Endothelial cell of umbilical vein (primary cell): ENCODE data around the gene FRMD4A. TPM values are rescaled to one million over a fixed set of nuclear protein-coding genes. Genes with fewer than 3 reads are reported as not detected.

ENCODE experiments used
- BruUV-seq: library from RNA; stranded (reverse); fragments of 400-500 nt; replicated peaks from 2 replicates; lab custom pipeline; 2021; lab: Mats Ljungman, UMichigan
- CTCF ChIA-PET: fragments of 300-600, 350-600 bp; sonication (Branson Sonifier 250); formaldehyde crosslinking; loops from one replicate; lab custom pipeline; 2021; ENCODE audit warnings: antibody characterized with exemption, inconsistent platforms; lab: Charles Lee
- POLR2A ChIA-PET: fragments of 300-600, 350-600 bp; sonication (Branson Sonifier 250); formaldehyde crosslinking; loops from one replicate; lab custom pipeline; 2021; ENCODE audit warnings: antibody characterized with exemption, inconsistent platforms; lab: Charles Lee
- DNase-seq: peaks from one replicate; pipeline ENCODE4 v3.0.0-alpha.2; 2011; ENCODE audit warnings: low read depth, low spot score
- FAIRE-seq: peaks from 2 replicates; lab custom pipeline; 2011; peaks lifted over from hg19 to GRCh38; lab: Jason Lieb, UNC
- H2AFZ ChIP-seq: 2 replicates; pipeline ENCODE4 v1.6.0; 2012; ENCODE audit warnings: low read depth, low read length, control low read depth, inconsistent platforms
- H3K27ac ChIP-seq: 2 replicates; pipeline ENCODE4 v1.5.1; 2011; ENCODE audit warnings: low read depth, mild to moderate bottlenecking, control low read depth, low read length, moderate library complexity; ENCODE audit not compliant: insufficient read depth
- H3K27me3 ChIP-seq, 2 experiments: 2 replicates each; pipeline versions ENCODE4 v1.6.0 to v1.6.1; 2011; ENCODE audit warnings: low read length in 2 of 2, mixed read lengths in 1 of 2; ENCODE audit not compliant: control insufficient read depth in 2 of 2, insufficient read depth in 2 of 2
- H3K36me3 ChIP-seq, 2 experiments: 2 replicates in 1 of 2; 3 replicates in 1 of 2; pipeline ENCODE4 v1.5.1; 2011; ENCODE audit warnings: low read length in 2 of 2, mild to moderate bottlenecking in 1 of 2, moderate library complexity in 1 of 2; ENCODE audit not compliant: control insufficient read depth in 2 of 2, insufficient read depth in 2 of 2; ENCODE audit errors: extremely low read depth in 1 of 2
- H3K4me1 ChIP-seq: 3 replicates; pipeline ENCODE4 v1.5.1; 2011; ENCODE audit warnings: mild to moderate bottlenecking, low read length; ENCODE audit not compliant: control insufficient read depth, insufficient read depth; ENCODE audit errors: extremely low read depth
- H3K4me2 ChIP-seq: 2 replicates; pipeline ENCODE4 v1.6.1; 2011; ENCODE audit warnings: low read length, control low read depth, mixed read lengths; ENCODE audit not compliant: insufficient read depth
- H3K4me3 ChIP-seq, 3 experiments: fragments of 200-600 bp in 1 of 3; sonication (generic), shearing (Covaris generic) in 1 of 3; replicated peaks in 1 of 3; 2 replicates each; pipeline ENCODE4 v1.5.1; 2011 to 2016; ENCODE audit warnings: control low read depth in 3 of 3, low read length in 3 of 3, mild to moderate bottlenecking in 2 of 3, inconsistent platforms in 1 of 3, low read depth in 1 of 3, moderate library complexity in 1 of 3; ENCODE audit not compliant: insufficient read depth in 1 of 3
- H3K79me2 ChIP-seq: 2 replicates; pipeline ENCODE4 v1.6.0; 2012; ENCODE audit warnings: low read length, inconsistent platforms; ENCODE audit not compliant: control insufficient read depth, insufficient read depth
- H3K9ac ChIP-seq: replicated peaks from 2 replicates; pipeline ENCODE3; 2011; ENCODE audit warnings: low read length, control low read depth; ENCODE audit not compliant: insufficient read depth; ENCODE audit errors: extremely low read depth
- H3K9me1 ChIP-seq: replicated peaks from 3 replicates; pipeline ENCODE4 v1.6.0; 2011; ENCODE audit warnings: mild to moderate bottlenecking, low read length; ENCODE audit not compliant: control insufficient read depth, insufficient read depth; ENCODE audit errors: extremely low read depth
- H3K9me3 ChIP-seq: replicated peaks from 2 replicates; pipeline ENCODE4 v1.5.1; 2012; ENCODE audit warnings: low read length, inconsistent platforms; ENCODE audit not compliant: control insufficient read depth, insufficient read depth
- H4K20me1 ChIP-seq: replicated peaks from 2 replicates; pipeline ENCODE3; 2011; ENCODE audit warnings: mild to moderate bottlenecking, low read length; ENCODE audit not compliant: control insufficient read depth, insufficient read depth; ENCODE audit errors: extremely low read depth
- EZH2 ChIP-seq: IDR thresholded peaks from 2 replicates; pipeline ENCODE4 v1.6.1; 2012; ENCODE audit warnings: borderline replicate concordance, low read depth, mild to moderate bottlenecking, moderate library complexity, low read length, inconsistent platforms; ENCODE audit not compliant: severe bottlenecking
- FOS ChIP-seq: IDR thresholded peaks from 2 replicates; pipeline ENCODE4 v1.6.1; 2011; ENCODE audit warnings: mild to moderate bottlenecking, low read length, moderate library complexity, borderline replicate concordance; ENCODE audit not compliant: insufficient read depth
- GATA2 ChIP-seq: IDR thresholded peaks from 2 replicates; pipeline ENCODE4 v1.7.0; 2011; ENCODE audit warnings: low read depth, mild to moderate bottlenecking, moderate library complexity, mixed read lengths, low read length; ENCODE audit not compliant: insufficient read length, insufficient read depth
- JUN ChIP-seq: IDR thresholded peaks from 2 replicates; pipeline ENCODE4 v1.6.1; 2011; ENCODE audit warnings: borderline replicate concordance, low read depth; ENCODE audit not compliant: insufficient read length, insufficient read depth
- MYC ChIP-seq: IDR thresholded peaks from one replicate; pipeline ENCODE4 v1.6.1; 2011; ENCODE audit warnings: mild to moderate bottlenecking, low read depth, low read length
- POLR2A ChIP-seq: IDR thresholded peaks from 2 replicates; pipeline ENCODE4 v1.6.1; 2012; ENCODE audit warnings: low read depth, mild to moderate bottlenecking, control low read depth, low read length
- POLR2AphosphoS5 ChIP-seq: IDR thresholded peaks from 2 replicates; pipeline ENCODE4 v1.6.1; 2012; ENCODE audit warnings: low read depth, mild to moderate bottlenecking, control low read depth, low read length, moderate library complexity; ENCODE audit not compliant: insufficient read depth
- dilution Hi-C: fragments of 300-500 bp; cut with MboI; formaldehyde crosslinking; loops from one replicate; pipeline ENCODE4 v1.15.0; 2019; ENCODE audit warnings: low sequenced_read_pairs; ENCODE audit not compliant: extremely low pct_ligation_motif_present
- intact Hi-C: fragments of 100-400 bp; cut with micrococcal nuclease; formaldehyde crosslinking; loops from one replicate; pipeline ENCODE4 v1.10.0; 2022
- polyA plus RNA-seq, 4 experiments: library from polyadenylated mRNA; depleted of rRNA in 3 of 4; stranded (reverse) in 3 of 4; unstranded in 1 of 4; fragments of >200 nt; gene quantifications; 2 replicates each; pipeline versions ENCODE4 v1.2.1 to v1.2.3, GENCODE V29; 2011 to 2012; ENCODE audit warnings: missing spikeins in 1 of 4
- total RNA-seq: library from RNA; stranded (reverse); gene quantifications from 2 replicates; pipeline ENCODE4 v1.2.3, GENCODE V29; 2021
- TF ChIP-seq, protein P1 (sequence below): IDR thresholded peaks from 2 replicates; pipeline ENCODE4 v1.6.1; 2011; ENCODE audit not compliant: insufficient read depth, insufficient read length
- TF ChIP-seq, protein P2 (sequence below), 2 donors: IDR thresholded peaks; 1 replicate in 1 of 2; 2 replicates in 1 of 2; pipeline ENCODE4 v1.5.1; 2011; ENCODE audit warnings: low read length in 2 of 2, mild to moderate bottlenecking in 2 of 2, moderate library complexity in 2 of 2, control low read depth in 1 of 2, inconsistent platforms in 1 of 2, low read depth in 1 of 2; ENCODE audit not compliant: insufficient read depth in 1 of 2; ENCODE audit errors: extremely low read depth in 1 of 2

The FRMD4A gene
- total and polyA plus RNA-seq, 2 donors (not counting 3 experiments of a cell fraction or from before 2014, with no cell fraction given) = 123 to 148 TPM

DNA sequence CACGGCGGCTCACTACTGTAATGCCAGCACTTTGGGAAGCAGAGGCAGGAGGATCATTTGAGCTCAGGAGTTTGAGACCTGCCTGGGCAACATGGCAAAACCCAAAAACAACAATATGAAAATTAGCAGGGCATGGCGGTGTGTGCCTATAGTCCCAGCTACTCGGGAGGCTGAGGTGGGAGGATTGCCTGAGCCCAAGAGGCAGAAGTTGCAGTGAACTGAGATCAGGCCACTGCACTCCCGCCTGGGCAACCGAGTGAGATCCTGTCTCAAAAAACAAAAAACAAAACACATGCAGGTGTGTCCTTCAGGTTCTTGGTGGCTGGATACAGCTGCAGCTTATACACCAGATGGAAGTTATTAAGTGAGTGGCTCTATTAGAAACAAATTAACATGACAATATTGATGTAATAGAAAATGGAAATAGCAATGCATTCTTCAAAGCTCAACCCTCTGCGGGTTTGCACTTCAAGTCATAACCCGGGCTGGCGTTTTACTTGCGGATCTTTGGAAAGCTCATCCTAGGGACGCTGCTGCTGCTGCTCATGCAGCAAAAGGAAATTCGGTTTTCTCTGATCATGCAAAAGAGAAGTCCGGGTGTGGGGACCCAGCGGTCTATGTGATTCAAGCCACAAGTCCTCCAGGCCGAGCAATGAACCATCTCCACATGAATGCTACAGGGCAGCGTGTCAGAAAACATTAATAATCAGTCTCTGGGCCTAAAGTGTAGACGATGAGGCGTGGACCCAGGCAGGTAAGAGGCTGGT is 462.0 kb downstream of the FRMD4A start:
- Histone ChIP-seq H4K20me1 (no peaks in the 10 kb centered on the region), H2AFZ (no peak overlapping the region), H3K9me3 (no peaks in the 10 kb centered on the region), H3K36me3 (peaks cover 5 to 6% of the 10 kb centered on the region in 2 experiments), H3K4me3 (no peak overlapping the region), H3K79me2 (peaks cover 85% of the 10 kb centered on the region), H3K9me1 (no peaks in the 10 kb centered on the region), H3K27me3 (no peaks in the 10 kb centered on the region), H3K27ac (peak overlapping the region; percentile 6), H3K4me1 (peaks cover 40% of the 10 kb centered on the region), H3K4me2 (no peak overlapping the region), H3K9ac (no peak overlapping the region)
- no TSS peak for BruUV-seq
- dilution Hi-C loops (no loop called here), intact Hi-C loops (no loop called here)
- ChIA-PET CTCF (interaction anchor here (0.9 to 1.4 kb wide), 2 partner anchors 19 to 82 kb away, joined by 3 to 4 read pairs; no protein-coding TSS in a partner anchor), POLR2A (no interaction called here)
- FAIRE-seq (no peak), DNase-seq (no peak)
- TF ChIP-seq, protein P1, sequence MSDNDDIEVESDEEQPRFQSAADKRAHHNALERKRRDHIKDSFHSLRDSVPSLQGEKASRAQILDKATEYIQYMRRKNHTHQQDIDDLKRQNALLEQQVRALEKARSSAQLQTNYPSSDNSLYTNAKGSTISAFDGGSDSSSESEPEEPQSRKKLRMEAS = no peak
- TF ChIP-seq GATA2 = no peak
- no peak for TF ChIP-seq JUN
- no peak for TF ChIP-seq POLR2AphosphoS5
- no peak for TF ChIP-seq FOS
- TF ChIP-seq, protein P2, sequence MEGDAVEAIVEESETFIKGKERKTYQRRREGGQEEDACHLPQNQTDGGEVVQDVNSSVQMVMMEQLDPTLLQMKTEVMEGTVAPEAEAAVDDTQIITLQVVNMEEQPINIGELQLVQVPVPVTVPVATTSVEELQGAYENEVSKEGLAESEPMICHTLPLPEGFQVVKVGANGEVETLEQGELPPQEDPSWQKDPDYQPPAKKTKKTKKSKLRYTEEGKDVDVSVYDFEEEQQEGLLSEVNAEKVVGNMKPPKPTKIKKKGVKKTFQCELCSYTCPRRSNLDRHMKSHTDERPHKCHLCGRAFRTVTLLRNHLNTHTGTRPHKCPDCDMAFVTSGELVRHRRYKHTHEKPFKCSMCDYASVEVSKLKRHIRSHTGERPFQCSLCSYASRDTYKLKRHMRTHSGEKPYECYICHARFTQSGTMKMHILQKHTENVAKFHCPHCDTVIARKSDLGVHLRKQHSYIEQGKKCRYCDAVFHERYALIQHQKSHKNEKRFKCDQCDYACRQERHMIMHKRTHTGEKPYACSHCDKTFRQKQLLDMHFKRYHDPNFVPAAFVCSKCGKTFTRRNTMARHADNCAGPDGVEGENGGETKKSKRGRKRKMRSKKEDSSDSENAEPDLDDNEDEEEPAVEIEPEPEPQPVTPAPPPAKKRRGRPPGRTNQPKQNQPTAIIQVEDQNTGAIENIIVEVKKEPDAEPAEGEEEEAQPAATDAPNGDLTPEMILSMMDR (IDR thresholded peaks at IDR 0.05; ENCODE audit: extremely low read depth in 1 of 2, insufficient read depth in 1 of 2, low read depth in 1 of 2, low read length in 2 of 2) = no peak
- no peak for TF ChIP-seq MYC
- TF ChIP-seq POLR2A = no peak
- TF ChIP-seq EZH2 = no peak
